Stomach (tissue), 4 donors: ENCODE measurements around the gene CTXN3.

Source experiments
- EP300 ChIP-seq: sonication (generic); formaldehyde crosslinking; IDR thresholded peaks from one replicate; pipeline ENCODE4 v1.6.1; 2017; ENCODE audit warnings: antibody characterized with exemption
- POLR2A ChIP-seq, 4 donors: fragments of 450-650 bp; IDR thresholded peaks; one replicate each; pipeline ENCODE4 v1.6.1; 2016; ENCODE audit warnings: antibody characterized with exemption in 4 of 4, control low read depth in 2 of 4, mild to moderate bottlenecking in 1 of 4, moderate library complexity in 1 of 4
- POLR2AphosphoS5 ChIP-seq, 3 donors: sonication (generic); formaldehyde crosslinking; IDR thresholded peaks; one replicate each; pipeline ENCODE4 v1.6.1; 2016; ENCODE audit warnings: antibody characterized with exemption in 3 of 3
- TF ChIP-seq, protein P1 (sequence below), 7 experiments: fragments of 450-650 bp in 4 of 7; fragments of 200-600 bp in 3 of 7; sonication (generic) in 3 of 7; IDR thresholded peaks; one replicate each; pipeline ENCODE4 v1.5.1; 2016 to 2019; ENCODE audit warnings: antibody characterized with exemption in 7 of 7, control low read depth in 2 of 7, mild to moderate bottlenecking in 1 of 7

DNA sequence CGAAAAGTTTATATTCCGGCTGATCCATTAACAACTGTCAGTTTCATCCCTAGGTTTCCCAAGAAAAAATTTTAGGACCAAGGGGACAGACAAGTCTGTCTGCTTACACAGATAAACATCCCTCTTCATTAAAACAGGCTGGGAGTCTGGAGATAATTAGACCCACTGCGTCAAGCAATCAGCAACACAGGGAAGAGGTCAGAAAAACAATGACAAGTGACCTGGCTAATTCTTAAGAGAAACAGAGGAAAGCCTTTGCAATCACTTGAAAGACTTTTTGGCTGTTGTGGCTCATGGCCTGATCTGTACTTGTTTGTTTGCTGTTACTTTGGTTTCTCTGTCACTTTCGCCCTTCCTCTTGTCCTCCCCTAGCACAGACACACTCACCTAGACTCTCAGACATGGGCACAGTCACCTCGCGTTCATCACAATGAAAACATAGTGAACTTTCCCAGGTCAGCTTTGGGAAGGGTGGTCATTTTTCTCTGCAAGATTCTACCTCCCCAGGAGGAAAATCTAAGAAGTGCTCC is 51.4 kb downstream of the CTXN3 start:
- no peak for TF ChIP-seq POLR2AphosphoS5 (IDR thresholded peaks at IDR 0.05)
- TF ChIP-seq, protein P1, sequence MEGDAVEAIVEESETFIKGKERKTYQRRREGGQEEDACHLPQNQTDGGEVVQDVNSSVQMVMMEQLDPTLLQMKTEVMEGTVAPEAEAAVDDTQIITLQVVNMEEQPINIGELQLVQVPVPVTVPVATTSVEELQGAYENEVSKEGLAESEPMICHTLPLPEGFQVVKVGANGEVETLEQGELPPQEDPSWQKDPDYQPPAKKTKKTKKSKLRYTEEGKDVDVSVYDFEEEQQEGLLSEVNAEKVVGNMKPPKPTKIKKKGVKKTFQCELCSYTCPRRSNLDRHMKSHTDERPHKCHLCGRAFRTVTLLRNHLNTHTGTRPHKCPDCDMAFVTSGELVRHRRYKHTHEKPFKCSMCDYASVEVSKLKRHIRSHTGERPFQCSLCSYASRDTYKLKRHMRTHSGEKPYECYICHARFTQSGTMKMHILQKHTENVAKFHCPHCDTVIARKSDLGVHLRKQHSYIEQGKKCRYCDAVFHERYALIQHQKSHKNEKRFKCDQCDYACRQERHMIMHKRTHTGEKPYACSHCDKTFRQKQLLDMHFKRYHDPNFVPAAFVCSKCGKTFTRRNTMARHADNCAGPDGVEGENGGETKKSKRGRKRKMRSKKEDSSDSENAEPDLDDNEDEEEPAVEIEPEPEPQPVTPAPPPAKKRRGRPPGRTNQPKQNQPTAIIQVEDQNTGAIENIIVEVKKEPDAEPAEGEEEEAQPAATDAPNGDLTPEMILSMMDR (IDR thresholded peaks at IDR 0.05), result no peak
- no peak for TF ChIP-seq EP300
- no peak for TF ChIP-seq POLR2A (IDR thresholded peaks at IDR 0.05)
